CD4-positive, alpha-beta T cell treated with Interleukin-12 subunit alpha and Interleukin-12 subunit beta, for 1 hour (primary cell): ENCODE results near the gene PLA2G3.

Experiments
- DNase-seq: peaks from one replicate; pipeline ENCODE4 v3.0.0-alpha.2; 2020

Gene PLA2G3

GRCh38 chr22:31143537-31143936, 3.2 kb upstream of the PLA2G3 start:
- no peak for DNase-seq

GRCh38 chr22:31143038-31143437, 2.7 kb upstream of the PLA2G3 start:
- DNase-seq = no peak

- no peak for DNase-seq
These were observed 2.0 kb upstream of the PLA2G3 start for GRCh38 chr22:31142285-31142684.

DNA sequence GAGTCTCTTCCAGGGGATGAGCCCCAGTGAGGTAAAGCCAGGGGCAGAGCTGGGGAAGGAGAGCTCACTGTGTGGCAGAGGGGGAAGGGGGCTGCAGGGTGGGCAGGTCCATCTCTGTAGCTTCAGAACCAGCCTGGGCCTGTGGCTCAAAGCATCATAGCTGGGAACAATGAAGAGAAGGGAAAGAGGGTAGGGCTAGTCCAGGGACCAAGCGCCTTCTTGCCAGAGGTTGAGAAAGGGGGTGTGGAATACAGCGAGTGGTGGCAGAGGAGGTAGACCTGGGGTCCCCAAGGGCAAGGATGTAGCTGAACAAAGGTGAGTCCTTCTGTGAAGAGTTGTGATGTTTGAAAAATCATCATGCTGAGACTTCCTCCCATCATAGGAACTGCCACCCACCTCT, 1.2 kb upstream of the PLA2G3 start:
- DNase-seq = no peak

- no peak for DNase-seq
These were observed 438 bp upstream of the PLA2G3 start for GRCh38 chr22:31140746-31141145.

DNA sequence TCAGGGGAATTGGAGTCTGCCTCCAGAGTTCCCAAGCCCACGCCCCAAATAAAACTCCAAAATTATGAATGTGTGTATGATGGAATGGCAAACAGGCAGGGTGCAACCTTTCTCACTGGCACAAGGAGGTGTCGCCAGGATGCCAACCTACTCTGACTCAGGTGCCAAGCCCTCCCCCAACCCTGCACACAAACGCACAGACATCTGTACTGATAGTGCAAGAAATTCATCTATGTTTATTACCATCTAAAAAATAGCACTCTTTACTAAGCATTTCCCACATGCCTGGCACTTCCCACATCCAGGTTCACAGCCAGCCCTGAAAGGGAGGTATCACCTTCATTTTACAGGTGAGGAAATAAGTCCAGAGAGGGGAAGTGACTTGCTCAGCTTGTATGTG, 1.2 kb downstream of the PLA2G3 start:
- no peak for DNase-seq

- no peak for DNase-seq
These were observed 2.2 kb downstream of the PLA2G3 start for GRCh38 chr22:31138126-31138525.

DNA sequence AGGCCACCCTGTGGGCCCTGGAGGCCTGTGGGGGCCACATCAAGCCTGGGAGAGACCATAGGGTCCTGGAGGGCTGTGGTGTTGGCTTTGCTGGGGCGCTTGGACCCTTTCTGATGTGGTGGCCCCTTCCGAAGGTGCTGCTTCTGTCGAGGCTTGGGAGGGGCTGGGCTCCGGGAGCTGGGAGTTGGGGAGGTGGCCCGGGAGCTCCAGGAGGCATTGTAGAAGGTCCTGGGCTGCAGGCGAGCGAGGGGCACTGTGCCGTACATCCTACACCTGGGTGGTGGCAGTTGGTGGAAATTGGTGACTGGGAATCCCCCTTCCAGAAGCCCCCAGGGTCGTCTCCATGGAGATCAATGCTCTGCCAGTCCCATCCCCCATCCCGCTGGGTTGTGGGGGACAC, 2.6 kb downstream of the PLA2G3 start:
- no peak for DNase-seq

DNA sequence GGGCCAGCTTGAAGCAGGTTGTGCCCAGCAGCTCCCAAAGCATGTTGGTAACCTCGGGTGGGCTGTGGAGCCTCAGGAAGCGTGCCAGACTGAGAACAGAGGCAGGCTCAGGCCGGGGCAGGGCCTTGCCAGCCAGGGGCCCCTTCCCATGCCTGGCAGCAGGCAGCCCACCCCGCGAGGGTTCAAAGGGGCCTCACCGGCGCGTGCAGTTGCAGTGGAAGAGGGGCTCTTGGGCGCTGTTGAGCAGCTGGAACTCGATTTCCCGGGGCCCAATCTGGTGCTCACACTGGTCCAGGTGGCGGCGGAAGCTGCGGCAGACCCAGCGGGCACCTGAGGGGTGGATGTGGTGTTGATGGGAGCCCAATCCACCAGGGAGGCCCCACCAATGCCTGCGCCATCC, 3.6 kb downstream of the PLA2G3 start:
- DNase-seq = no peak

- no peak for DNase-seq
These were observed 4.2 kb downstream of the PLA2G3 start for GRCh38 chr22:31136155-31136554.

- no peak for DNase-seq
These were observed 4.6 kb downstream of the PLA2G3 start for GRCh38 chr22:31135706-31136105.

DNA sequence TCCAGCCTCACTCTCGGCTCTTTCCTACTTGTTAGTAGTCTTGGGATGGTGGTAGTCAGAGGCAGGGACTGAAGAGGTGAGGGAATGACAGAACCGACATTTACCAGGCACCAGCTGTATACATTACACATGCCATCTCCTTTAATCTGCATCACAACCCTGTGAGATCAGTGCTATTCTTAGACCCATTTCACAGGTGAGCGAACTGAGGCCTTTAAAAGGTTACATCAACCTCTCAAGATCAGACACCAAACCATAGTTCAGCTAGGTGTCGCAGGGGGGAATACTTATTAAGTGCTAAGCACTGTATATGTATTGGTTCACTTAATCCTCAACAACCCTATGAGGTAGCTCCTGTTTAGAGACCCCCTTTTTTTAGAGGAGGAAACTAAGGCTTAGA, 5.6 kb downstream of the PLA2G3 start:
- no peak for DNase-seq

DNA sequence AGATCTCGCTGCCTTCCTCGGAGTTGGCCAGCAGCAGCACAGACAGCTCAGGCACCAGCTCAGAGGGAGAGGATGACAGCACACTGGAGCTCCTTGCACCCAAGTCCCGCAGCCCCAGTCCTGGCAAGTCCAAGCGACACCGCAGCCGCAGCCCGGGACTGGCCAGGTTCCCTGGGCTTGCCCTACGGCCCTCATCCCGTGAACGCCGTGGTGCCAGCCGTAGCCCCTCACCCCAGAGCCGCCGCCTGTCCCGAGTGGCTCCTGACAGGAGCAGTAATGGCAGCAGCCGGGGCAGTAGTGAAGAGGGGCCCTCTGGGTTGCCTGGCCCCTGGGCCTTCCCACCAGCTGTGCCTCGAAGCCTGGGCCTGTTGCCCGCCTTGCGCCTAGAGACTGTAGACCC, 6.4 kb downstream of the PLA2G3 start:
- no peak for DNase-seq

GRCh38 chr22:31130873-31131272, 9.4 kb downstream of the PLA2G3 start:
- DNase-seq = no peak

DNA sequence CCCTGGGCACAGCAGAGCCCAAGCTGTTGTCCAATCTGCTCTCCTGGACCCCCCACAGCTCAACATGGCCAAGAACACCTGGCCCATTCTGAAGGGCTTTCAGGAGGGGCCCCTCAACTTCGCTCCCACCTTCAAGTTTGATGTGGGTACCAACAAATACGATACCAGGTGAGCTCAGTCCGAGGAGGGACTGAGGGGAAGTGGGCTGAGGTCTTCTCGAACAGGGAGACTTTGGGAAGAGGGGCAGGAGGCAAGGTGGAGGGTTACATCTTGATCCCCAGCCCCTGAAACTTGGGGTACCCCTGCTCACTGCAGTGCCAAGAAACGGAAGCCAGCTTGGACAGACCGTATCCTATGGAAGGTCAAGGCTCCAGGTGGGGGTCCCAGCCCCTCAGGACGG, 12.2 kb downstream of the PLA2G3 start:
- no peak for DNase-seq

DNA sequence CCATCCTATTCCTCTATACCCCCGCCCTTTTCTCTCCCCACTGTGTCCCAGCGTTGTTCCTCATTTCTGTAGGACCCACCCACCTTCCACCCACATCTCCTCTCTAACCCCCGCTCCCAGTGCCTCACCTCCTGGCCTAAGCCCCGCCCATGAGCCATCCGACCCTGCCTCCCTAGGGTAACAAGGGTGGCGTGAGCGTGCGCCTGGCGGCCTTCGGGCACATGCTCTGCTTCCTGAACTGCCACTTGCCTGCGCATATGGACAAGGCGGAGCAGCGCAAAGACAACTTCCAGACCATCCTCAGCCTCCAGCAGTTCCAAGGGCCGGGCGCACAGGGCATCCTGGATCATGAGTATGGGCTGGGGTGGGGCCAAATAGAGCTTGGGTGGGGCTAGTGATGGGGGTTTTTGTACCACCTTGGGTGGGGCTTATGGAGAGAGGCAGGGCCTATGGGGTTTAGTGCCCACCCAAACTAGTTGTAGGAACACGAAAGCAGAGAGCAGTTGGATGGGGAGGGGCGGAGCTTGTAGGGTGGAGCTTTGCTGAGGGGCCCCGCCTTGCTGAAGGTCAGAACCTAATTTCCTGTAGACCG, 13.0 kb downstream of the PLA2G3 start:
- DNase-seq = no peak

GRCh38 chr22:31126869-31127175, 13.5 kb downstream of the PLA2G3 start:
- no peak for DNase-seq

GRCh38 chr22:31126128-31126868, 14.0 kb downstream of the PLA2G3 start:
- no peak for DNase-seq

GRCh38 chr22:31125521-31126117, 14.7 kb downstream of the PLA2G3 start:
- DNase-seq = no peak

DNA sequence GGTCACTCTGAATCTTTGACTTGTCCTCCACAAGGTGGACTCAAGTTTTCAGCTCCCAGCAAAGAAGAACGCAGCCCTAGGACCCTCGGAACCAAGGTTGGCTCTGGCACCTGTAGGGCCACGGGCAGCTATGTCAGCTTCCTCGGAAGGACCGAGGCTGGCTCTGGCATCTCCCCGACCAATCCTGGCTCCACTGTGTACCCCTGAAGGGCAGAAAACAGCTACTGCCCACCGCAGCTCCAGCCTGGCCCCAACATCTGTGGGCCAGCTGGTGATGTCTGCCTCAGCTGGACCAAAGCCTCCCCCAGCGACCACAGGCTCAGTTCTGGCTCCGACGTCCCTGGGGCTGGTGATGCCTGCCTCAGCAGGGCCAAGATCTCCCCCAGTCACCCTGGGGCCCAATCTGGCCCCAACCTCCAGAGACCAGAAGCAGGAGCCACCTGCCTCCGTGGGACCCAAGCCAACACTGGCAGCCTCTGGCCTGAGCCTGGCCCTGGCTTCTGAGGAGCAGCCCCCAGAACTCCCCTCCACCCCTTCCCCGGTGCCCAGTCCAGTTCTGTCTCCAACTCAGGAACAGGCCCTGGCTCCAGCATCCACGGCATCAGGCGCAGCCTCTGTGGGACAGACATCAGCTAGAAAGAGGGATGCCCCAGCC, 15.4 kb downstream of the PLA2G3 start:
- no peak for DNase-seq

DNA sequence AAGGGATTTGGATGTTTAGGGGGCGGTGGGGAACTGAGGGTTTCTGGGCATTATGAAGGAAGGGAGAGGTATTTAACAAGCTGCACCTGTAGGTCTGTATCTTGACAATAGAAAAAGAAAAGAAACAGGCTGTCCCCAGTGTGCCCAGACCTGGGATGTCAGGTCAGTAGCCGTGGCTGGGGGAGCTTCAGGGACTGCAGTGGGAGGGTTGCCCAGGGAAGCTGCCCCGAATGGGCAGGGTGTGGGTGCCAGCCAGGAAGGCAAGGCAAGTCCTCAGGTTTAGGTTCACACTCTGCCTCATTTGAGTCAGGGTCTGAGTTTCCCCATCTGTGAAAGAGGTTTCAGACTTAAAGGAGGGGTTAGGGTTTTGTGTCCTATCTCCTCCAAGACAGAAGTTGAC, 16.0 kb downstream of the PLA2G3 start:
- DNase-seq = no peak

- DNase-seq = no peak
These were observed 17.1 kb downstream of the PLA2G3 start for GRCh38 chr22:31123292-31123602.

DNA sequence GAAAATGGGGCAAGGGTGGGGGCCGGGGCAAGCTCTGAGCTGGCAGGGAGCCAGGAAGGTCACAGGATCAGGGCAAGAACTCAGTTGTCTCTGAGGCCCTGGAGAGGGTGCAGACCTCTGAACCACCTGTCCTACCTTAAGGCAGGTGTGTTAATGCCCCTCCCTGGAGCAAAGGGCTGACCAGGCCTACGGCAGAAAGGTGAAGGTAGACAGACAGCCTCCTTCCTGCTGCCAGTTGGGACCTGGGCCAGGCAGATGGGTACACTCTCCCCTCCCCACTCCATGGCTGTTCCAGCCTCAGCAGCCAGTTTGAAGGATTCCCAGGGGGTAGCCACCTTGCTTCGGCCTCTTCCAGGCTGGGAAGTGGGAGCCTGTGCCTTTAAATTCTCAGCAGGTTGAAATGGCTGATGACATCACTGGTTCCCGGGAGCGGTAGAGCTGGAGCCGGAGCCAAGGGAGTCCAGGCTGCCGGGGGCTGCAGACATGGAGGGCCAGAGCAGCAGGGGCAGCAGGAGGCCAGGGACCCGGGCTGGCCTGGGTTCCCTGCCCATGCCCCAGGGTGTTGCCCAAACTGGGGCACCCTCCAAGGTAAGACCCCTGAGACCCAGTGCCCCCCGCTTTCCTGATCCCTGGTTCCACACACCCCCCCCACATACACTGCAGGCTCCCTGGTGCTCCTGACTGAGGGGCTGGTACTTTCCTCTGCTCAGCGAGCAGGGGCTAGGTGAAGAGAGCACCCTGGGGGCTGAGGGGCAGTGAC, 17.6 kb downstream of the PLA2G3 start, which contains the start of gene INPP5J:
INPP5J (plus strand) TSS at position 435 of the 760 bp plus-strand sequence; CDS start at position 484, 49 bp downstream.
- no peak for DNase-seq

- DNase-seq = no peak
These were observed 18.1 kb downstream of the PLA2G3 start for GRCh38 chr22:31122196-31122531.
